ENCODE results near the gene PLK1. TPM values are rescaled to one million over a fixed set of nuclear protein-coding genes. Genes with fewer than 3 reads are reported as not detected.

The PLK1 gene
- total and polyA plus RNA-seq, 3 donors from 2014 or later, result 26.3 to 94.7 (median 44.5) TPM

GRCh38 chr16:23668873-23669272, 9.8 kb upstream of the PLK1 start:
- H3K36me3 ChIP-seq (ENCODE audit: low read depth, missing control alignments), result no peaks in the 10 kb centered on the region

GRCh38 chr16:23670137-23670776, 8.4 kb upstream of the PLK1 start:
- H3K4me3 ChIP-seq, result no peak overlapping the region
- H3K27ac ChIP-seq, result no peak overlapping the region
- intact Hi-C loops (cut with DNase I; ENCODE audit: low total_unique reads), result no loop called here
- no peak for TF ChIP-seq POLR2A (IDR thresholded peaks at IDR 0.05)
- TF ChIP-seq CTCF (IDR thresholded peaks at IDR 0.05), result no peak
- H3K4me1 ChIP-seq, result no peaks in the 10 kb centered on the region
- DNase-seq, result no peak
- H3K36me3 ChIP-seq (ENCODE audit: low read depth, missing control alignments), result no peaks in the 10 kb centered on the region
- WGBS, 2 donors, result 90 to 95% methylated on average over 4 of the region's 4 CpGs
- no peaks in the 10 kb centered on the region for H3K27me3 ChIP-seq
- H3K9me3 ChIP-seq, result no peaks in the 10 kb centered on the region

More at GRCh38 chr16:23668873-23669272, 9.8 kb upstream of the PLK1 start:
- no peak overlapping the region for H3K27ac ChIP-seq
- TF ChIP-seq CTCF (IDR thresholded peaks at IDR 0.05) (no peak), POLR2A (IDR thresholded peaks at IDR 0.05) (no peak)
- 91 to 94% methylated on average over 4 of the region's 4 CpGs for WGBS, 2 donors
- no peak for DNase-seq
- no peaks in the 10 kb centered on the region for H3K4me1 ChIP-seq
- intact Hi-C loops (cut with DNase I; ENCODE audit: low total_unique reads), result no loop called here
- no peak overlapping the region for H3K4me3 ChIP-seq
- H3K27me3 ChIP-seq, result no peaks in the 10 kb centered on the region
- H3K9me3 ChIP-seq, result no peaks in the 10 kb centered on the region

- H3K9me3 ChIP-seq, result no peaks in the 10 kb centered on the region
- no peak overlapping the region for H3K4me3 ChIP-seq
- H3K27me3 ChIP-seq, result no peaks in the 10 kb centered on the region
- no peak overlapping the region for H3K27ac ChIP-seq
- TF ChIP-seq CTCF (IDR thresholded peaks at IDR 0.05), result no peak
- no peak for TF ChIP-seq POLR2A (IDR thresholded peaks at IDR 0.05)
- 66 to 67% methylated on average over 7 to 8 of the region's 8 CpGs for WGBS, 2 donors
- no peaks in the 10 kb centered on the region for H3K36me3 ChIP-seq (ENCODE audit: low read depth, missing control alignments)
- H3K4me1 ChIP-seq, result peaks cover 4% of the 10 kb centered on the region
- intact Hi-C loops (cut with DNase I; ENCODE audit: low total_unique reads), result no loop called here
- no peak for DNase-seq
Measured at GRCh38 chr16:23673971-23674614, 4.6 kb upstream of the PLK1 start.

GRCh38 chr16:23676924-23677480, 1.7 kb upstream of the PLK1 start:
- Histone ChIP-seq H3K36me3 (ENCODE audit: low read depth, missing control alignments) (no peaks in the 10 kb centered on the region), H3K4me3 (no peak overlapping the region), H3K4me1 (peaks cover 8% of the 10 kb centered on the region), H3K9me3 (no peaks in the 10 kb centered on the region), H3K27me3 (no peaks in the 10 kb centered on the region), H3K27ac (no peak overlapping the region)
- 89 to 90% methylated on average over 2 of the region's 2 CpGs for WGBS, 2 donors
- intact Hi-C loops (cut with DNase I; ENCODE audit: low total_unique reads), result no loop called here
- TF ChIP-seq POLR2A (IDR thresholded peaks at IDR 0.05) (no peak), CTCF (IDR thresholded peaks at IDR 0.05) (no peak)
- DNase-seq, result no peak

All from testis (tissue), 3 donors.